GM23248 (cell line): ENCODE data around the gene P2RY2. TPM values are rescaled to one million over a fixed set of nuclear protein-coding genes. Genes with fewer than 3 reads are reported as not detected.

ENCODE experiments used
- DNase-seq: peaks from one replicate; pipeline ENCODE4 v3.0.0-alpha.2; 2015
- H2AFZ ChIP-seq: fragments of 200-600 bp; sonication (generic); 2 replicates; pipeline ENCODE4 v1.6.1; 2016; ENCODE audit warnings: antibody characterized with exemption
- H3F3A ChIP-seq: fragments of 200-600 bp; sonication (generic); 2 replicates; pipeline ENCODE4 v1.6.1; 2016; ENCODE audit warnings: mild to moderate bottlenecking, antibody characterized with exemption, mixed run types; ENCODE audit not compliant: insufficient read depth
- H3K27ac ChIP-seq: fragments of 200-600 bp; sonication (generic); 2 replicates; pipeline ENCODE4 v1.5.1; 2016; ENCODE audit warnings: mild to moderate bottlenecking
- H3K27me3 ChIP-seq: fragments of 200-600 bp; sonication (generic); replicated peaks from 2 replicates; pipeline ENCODE4 v1.6.1; 2016; ENCODE audit warnings: mild to moderate bottlenecking; ENCODE audit not compliant: insufficient read depth
- H3K36me3 ChIP-seq: fragments of 200-600 bp; sonication (generic); 2 replicates; pipeline ENCODE4 v1.6.1; 2016; ENCODE audit warnings: low read depth, mild to moderate bottlenecking
- H3K4me1 ChIP-seq: fragments of 200-600 bp; sonication (generic); 2 replicates; pipeline ENCODE4 v1.6.1; 2016; ENCODE audit warnings: mild to moderate bottlenecking; ENCODE audit not compliant: insufficient read depth
- H3K4me2 ChIP-seq: fragments of 200-600 bp; sonication (generic); one replicate; pipeline ENCODE4 v1.6.1; 2016; ENCODE audit warnings: mild to moderate bottlenecking; ENCODE audit not compliant: unreplicated experiment
- H3K4me3 ChIP-seq: fragments of 200-600 bp; sonication (generic); 2 replicates; pipeline ENCODE4 v1.5.1; 2016; ENCODE audit warnings: mild to moderate bottlenecking
- H3K79me2 ChIP-seq: fragments of 200-600 bp; sonication (generic); 2 replicates; pipeline ENCODE4 v1.6.1; 2016; ENCODE audit warnings: mild to moderate bottlenecking; ENCODE audit not compliant: insufficient read depth
- H3K9ac ChIP-seq: fragments of 200-600 bp; sonication (generic); 2 replicates; pipeline ENCODE4 v1.6.1; 2016; ENCODE audit warnings: mild to moderate bottlenecking
- H3K9me2 ChIP-seq: fragments of 200-600 bp; sonication (generic); 2 replicates; pipeline ENCODE4 v1.6.1; 2016; ENCODE audit warnings: mixed run types, mild to moderate bottlenecking, moderate library complexity; ENCODE audit not compliant: insufficient read depth
- H3K9me3 ChIP-seq: fragments of 200-600 bp; sonication (generic); one replicate; pipeline ENCODE4 v1.6.1; 2017; ENCODE audit warnings: low read depth
- H4K20me1 ChIP-seq: fragments of 200-600 bp; sonication (generic); 2 replicates; pipeline ENCODE4 v1.6.0; 2016; ENCODE audit not compliant: insufficient read depth
- EZH2 ChIP-seq: fragments of 200-600 bp; sonication (generic); IDR thresholded peaks from 2 replicates; pipeline ENCODE4 v1.6.1; 2018; ENCODE audit warnings: antibody characterized with exemption, mild to moderate bottlenecking; ENCODE audit not compliant: insufficient read depth, poor library complexity, severe bottlenecking
- EZH2phosphoT487 ChIP-seq: fragments of 200-600 bp; sonication (generic); IDR thresholded peaks from 2 replicates; pipeline ENCODE4 v1.6.1; 2018; ENCODE audit warnings: antibody characterized with exemption, moderate library complexity, mild to moderate bottlenecking, low read depth; ENCODE audit not compliant: insufficient read depth
- WGBS, 2 experiments: methylation state at CpG; one replicate each; pipeline ENCODE4 v1.1.6; 2015 to 2017; ENCODE audit warnings: low lambda C conversion rate in 2 of 2, low coverage in 1 of 2; ENCODE audit errors: missing lambda C conversion rate in 2 of 2; 5-methylcytosine and 5-hydroxymethylcytosine counted together
- in situ Hi-C: fragments of 300-500 bp; cut with MboI; formaldehyde crosslinking; loops from 2 replicates; pipeline ENCODE4 v1.15.0; 2020
- polyA plus RNA-seq: library from polyadenylated mRNA; unstranded; fragments of >200 nt; fragmentation: Nextera tagmentation; extraction: Ambion mirVana; gene quantifications from 2 replicates; pipeline ENCODE4 v1.2.1, GENCODE V29; 2016
- total RNA-seq: library from RNA; depleted of rRNA; stranded (reverse); fragments of >200 nt; shearing (Covaris generic); gene quantifications from 2 replicates; pipeline ENCODE4 v1.2.3, GENCODE V29; 2014

P2RY2 gene
- total and polyA plus RNA-seq, 2 experiments from 2014 or later = not detected

DNA sequence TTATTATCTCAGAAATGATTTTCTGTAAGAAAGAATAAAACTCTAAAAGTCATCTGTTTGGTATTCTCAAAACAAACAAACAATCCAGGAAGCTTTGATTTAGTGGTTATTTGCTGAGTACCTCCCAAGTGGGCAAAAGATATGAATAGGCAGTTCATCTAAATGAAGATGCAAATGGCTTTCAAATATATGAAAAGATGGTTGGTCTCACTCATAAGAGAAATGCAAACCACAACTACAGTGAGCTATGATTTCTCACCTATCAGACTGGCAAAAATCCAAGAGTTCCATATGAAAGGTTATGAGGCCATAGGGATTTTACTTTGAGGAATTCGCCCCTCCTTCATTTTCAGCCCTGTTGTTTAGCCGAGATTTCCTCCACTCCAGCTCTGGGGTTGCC is 11.3 kb upstream of the P2RY2 start:
- Histone ChIP-seq H3K4me2 (no peak overlapping the region), H3K27ac (no peak overlapping the region), H3K4me1 (no peaks in the 10 kb centered on the region), H3K9me3 (no peaks in the 10 kb centered on the region), H2AFZ (no peak overlapping the region), H3K4me3 (no peak overlapping the region), H3K9ac (no peak overlapping the region), H4K20me1 (no peaks in the 10 kb centered on the region), H3K79me2 (no peaks in the 10 kb centered on the region), H3K27me3 (no peaks in the 10 kb centered on the region; the same call in 1 of the 2 replicates), H3K9me2 (no peaks in the 10 kb centered on the region), H3F3A (no peaks in the 10 kb centered on the region), H3K36me3 (no peaks in the 10 kb centered on the region)
- TF ChIP-seq EZH2 (no peak), EZH2phosphoT487 (no peak)
- in situ Hi-C loops = no loop called here
- DNase-seq = no peak
- WGBS, 2 experiments = 90 to 94% methylated on average over 2 of the region's 2 CpGs

DNA sequence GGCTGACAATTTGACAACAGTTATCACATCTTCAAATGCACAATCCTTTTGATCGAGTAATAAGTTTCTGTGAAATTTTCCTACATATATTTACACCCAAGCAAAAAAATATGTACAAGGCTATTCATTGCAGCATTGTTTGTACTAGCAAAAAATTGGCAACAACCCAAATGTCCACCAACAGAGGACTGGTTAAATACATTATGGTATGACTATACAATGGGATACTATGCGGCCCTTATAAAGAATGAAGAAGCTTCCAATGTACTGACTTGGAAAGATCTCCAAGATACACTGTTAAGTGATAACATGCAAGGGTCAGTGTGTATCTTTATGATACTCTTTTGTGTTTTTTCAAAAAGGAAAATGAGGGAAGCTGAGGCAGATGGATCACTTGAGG is 8.2 kb upstream of the P2RY2 start:
- no peaks in the 10 kb centered on the region for H3K79me2 ChIP-seq
- H3K27ac ChIP-seq = no peak overlapping the region
- no peak overlapping the region for H2AFZ ChIP-seq
- no peak for DNase-seq
- TF ChIP-seq EZH2 (no peak), EZH2phosphoT487 (no peak)
- no peak overlapping the region for H3K4me2 ChIP-seq
- H3K27me3 ChIP-seq = no peaks in the 10 kb centered on the region; the same call in 1 of the 2 replicates
- in situ Hi-C loops = no loop called here
- H3K36me3 ChIP-seq = no peaks in the 10 kb centered on the region
- H3K4me1 ChIP-seq = no peaks in the 10 kb centered on the region
- no peaks in the 10 kb centered on the region for H3K9me2 ChIP-seq
- no peaks in the 10 kb centered on the region for H4K20me1 ChIP-seq
- H3K4me3 ChIP-seq = no peak overlapping the region
- 89 to 91% methylated on average over 2 of the region's 2 CpGs for WGBS, 2 experiments
- H3F3A ChIP-seq = no peaks in the 10 kb centered on the region
- H3K9me3 ChIP-seq = no peaks in the 10 kb centered on the region
- no peak overlapping the region for H3K9ac ChIP-seq

DNA sequence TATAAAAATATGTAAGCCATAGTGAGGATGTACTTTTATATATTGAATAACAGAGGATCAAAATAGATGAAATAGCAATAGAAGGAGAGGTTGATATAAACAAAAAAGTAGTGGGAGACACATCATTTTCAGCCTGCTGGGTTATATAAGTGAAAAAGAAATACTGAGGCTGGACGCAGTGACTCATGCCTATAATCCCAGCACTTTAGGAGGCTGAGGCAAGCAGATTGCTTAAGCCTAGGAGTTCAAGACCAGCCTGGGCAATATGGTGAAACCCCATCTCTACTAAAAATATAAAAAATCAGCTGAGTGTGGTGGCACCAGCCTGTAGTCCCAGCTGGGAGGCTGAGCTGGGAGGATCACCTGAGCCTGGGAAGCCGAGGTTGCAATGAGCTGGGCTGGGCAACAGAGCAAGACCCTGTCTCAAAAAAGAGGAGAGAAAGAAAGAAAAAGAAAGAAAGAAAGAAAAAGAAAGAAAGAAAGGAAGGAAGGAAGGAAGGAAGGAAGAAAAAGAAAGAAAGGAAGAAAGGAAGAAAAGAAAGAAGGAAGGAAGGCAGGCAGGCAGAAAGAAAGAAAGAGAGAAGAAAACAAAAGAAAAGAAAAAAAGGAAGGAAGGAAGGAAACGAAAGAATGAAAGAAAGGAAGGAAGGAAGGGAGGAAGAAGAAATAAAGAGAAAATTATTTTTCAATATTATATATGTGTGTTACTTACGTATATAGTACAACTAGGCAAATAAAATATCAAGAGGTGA is 7.0 kb upstream of the P2RY2 start:
- no peak for DNase-seq
- no peaks in the 10 kb centered on the region for H3K79me2 ChIP-seq
- no peaks in the 10 kb centered on the region for H3K4me1 ChIP-seq
- in situ Hi-C loops = no loop called here
- TF ChIP-seq EZH2phosphoT487 = no peak
- no peak overlapping the region for H2AFZ ChIP-seq
- no peaks in the 10 kb centered on the region for H3K9me2 ChIP-seq
- WGBS, 2 experiments = 79 to 90% methylated on average over 4 of the region's 4 CpGs
- H3F3A ChIP-seq = no peaks in the 10 kb centered on the region
- H3K36me3 ChIP-seq = no peaks in the 10 kb centered on the region
- H3K4me3 ChIP-seq = no peak overlapping the region
- H3K27me3 ChIP-seq = no peaks in the 10 kb centered on the region
- H3K4me2 ChIP-seq = no peak overlapping the region
- no peaks in the 10 kb centered on the region for H3K9me3 ChIP-seq
- H4K20me1 ChIP-seq = no peaks in the 10 kb centered on the region
- H3K27ac ChIP-seq = no peak overlapping the region
- H3K9ac ChIP-seq = no peak overlapping the region

DNA sequence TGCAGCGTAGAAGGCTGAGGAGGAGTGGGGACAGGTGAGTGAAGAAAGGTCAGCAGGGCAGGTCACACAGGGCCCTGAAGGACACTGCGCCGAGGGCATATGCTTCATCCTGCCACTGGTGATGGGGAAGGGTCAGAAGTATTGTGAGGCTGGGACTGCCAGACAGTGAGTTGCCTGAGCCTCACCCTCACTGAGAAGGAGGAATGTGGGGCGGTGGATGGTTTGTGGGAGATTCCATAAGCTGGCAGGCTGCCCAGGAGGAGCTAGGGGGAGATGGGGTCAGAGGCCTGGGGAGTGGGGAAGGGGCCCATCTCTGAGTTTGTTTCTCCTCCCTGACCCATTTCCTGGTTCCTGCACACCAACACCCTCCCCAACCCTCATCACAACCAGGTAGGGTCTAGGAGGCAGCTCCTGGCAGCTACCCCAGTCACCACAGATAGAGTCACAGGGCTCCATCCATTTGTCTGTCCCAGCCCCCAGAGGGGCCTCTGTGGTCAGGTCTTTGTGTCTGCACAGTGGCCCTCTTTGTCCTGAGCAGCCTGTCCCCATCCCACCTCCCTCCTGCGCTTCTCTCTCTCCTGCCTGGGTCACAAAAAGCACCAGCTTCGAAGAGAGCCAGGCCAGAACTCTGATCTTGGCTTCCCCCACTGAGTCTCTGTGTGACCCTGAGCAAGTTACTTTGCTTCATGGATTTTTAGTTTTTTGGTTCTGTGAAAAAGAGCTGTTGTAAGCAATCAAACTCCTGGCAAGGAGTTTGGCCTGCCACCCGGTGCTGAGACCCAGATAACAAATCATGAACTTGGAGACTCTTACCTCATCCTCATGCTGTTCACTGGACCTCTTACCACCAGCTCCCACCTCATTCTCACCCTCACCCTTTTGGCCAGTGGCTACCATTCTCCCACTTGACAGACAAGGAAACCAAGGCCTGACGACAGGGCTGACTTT is 4.6 kb upstream of the P2RY2 start:
- Histone ChIP-seq H3K36me3 (no peaks in the 10 kb centered on the region), H3K27ac (no peak overlapping the region), H2AFZ (no peak overlapping the region), H4K20me1 (no peaks in the 10 kb centered on the region), H3K4me1 (no peaks in the 10 kb centered on the region; the same call in 1 of the 2 replicates), H3K4me2 (no peak overlapping the region), H3K4me3 (no peak overlapping the region), H3F3A (no peaks in the 10 kb centered on the region), H3K9me3 (no peaks in the 10 kb centered on the region), H3K9ac (no peak overlapping the region), H3K27me3 (peaks cover under 1% of the 10 kb centered on the region; the same call in 1 of the 2 replicates), H3K9me2 (no peaks in the 10 kb centered on the region), H3K79me2 (no peaks in the 10 kb centered on the region)
- TF ChIP-seq EZH2phosphoT487 (no peak), EZH2 (no peak)
- WGBS, 2 experiments = 76 to 79% methylated on average over 8 of the region's 8 CpGs
- DNase-seq = no peak
- in situ Hi-C loops = no loop called here
